IMR-90 (cell line): ENCODE results near the gene OR2F2. TPM values are rescaled to one million over a fixed set of nuclear protein-coding genes. Genes with fewer than 3 reads are reported as not detected.

Experiments used
- ATAC-seq: fragments of 200-7000 bp; cut with Tn5 transposase; 2 replicates; pipeline ENCODE4 v1.9.1; 2020; ENCODE audit warnings: low read depth, mild to moderate bottlenecking, moderate library complexity
- BruUV-seq: library from RNA; stranded (reverse); fragments of 400-500 nt; replicated peaks from 2 replicates; lab custom pipeline; 2021; lab: Mats Ljungman, UMichigan
- CTCF ChIA-PET: fragments of 300-600 bp; formaldehyde crosslinking; extraction: SDS; loops from one replicate; lab custom pipeline; 2021; ENCODE audit warnings: antibody characterized with exemption; lab: Yijun Ruan, JAX
- POLR2A ChIA-PET: fragments of 300-600 bp; sonication (Branson Sonifier 250); formaldehyde crosslinking; loops from one replicate; lab custom pipeline; 2022; ENCODE audit warnings: antibody characterized with exemption; ENCODE audit not compliant: unreplicated experiment; lab: Charles Lee
- DNase-seq: peaks from one replicate; pipeline ENCODE4 v3.0.0; 2013
- H2AFZ ChIP-seq: replicated peaks from 2 replicates; pipeline ENCODE3; 2013; ENCODE audit warnings: low read length, mild to moderate bottlenecking; ENCODE audit not compliant: poor library complexity
- H2AK5ac ChIP-seq: 2 replicates; pipeline ENCODE4 v1.6.1; 2013; ENCODE audit warnings: low read depth, low read length, inconsistent platforms
- H2AK9ac ChIP-seq: replicated peaks from 2 replicates; pipeline ENCODE3; 2013; ENCODE audit warnings: mild to moderate bottlenecking, low read depth, low read length, moderate library complexity; ENCODE audit not compliant: poor library complexity
- H2BK120ac ChIP-seq: 2 replicates; pipeline ENCODE4 v1.6.1; 2013; ENCODE audit warnings: low read depth, low read length, inconsistent platforms
- H2BK15ac ChIP-seq: 3 replicates; pipeline ENCODE4 v1.6.1; 2013; ENCODE audit warnings: low read depth, low read length, inconsistent platforms
- H2BK20ac ChIP-seq: 2 replicates; pipeline ENCODE4 v1.6.1; 2013; ENCODE audit warnings: low read depth, mild to moderate bottlenecking, inconsistent platforms, low read length, moderate library complexity
- H2BK5ac ChIP-seq: 2 replicates; pipeline ENCODE4 v1.6.1; 2013; ENCODE audit warnings: mild to moderate bottlenecking, low read depth, low read length, inconsistent platforms; ENCODE audit not compliant: poor library complexity, severe bottlenecking
- H3K14ac ChIP-seq: replicated peaks from 2 replicates; pipeline ENCODE4 v1.6.1; 2013; ENCODE audit warnings: low read depth, low read length, inconsistent platforms
- H3K18ac ChIP-seq: 2 replicates; pipeline ENCODE4 v1.6.1; 2013; ENCODE audit warnings: low read depth, low read length, control low read depth
- H3K23ac ChIP-seq: 2 replicates; pipeline ENCODE4 v1.6.1; 2013; ENCODE audit warnings: low read depth, low read length, inconsistent platforms
- H3K27ac ChIP-seq: 2 replicates; pipeline ENCODE4 v1.5.1; 2013; ENCODE audit warnings: mild to moderate bottlenecking, control low read depth, low read length; ENCODE audit not compliant: insufficient read depth
- H3K27me3 ChIP-seq: 2 replicates; pipeline ENCODE4 v1.6.1; 2013; ENCODE audit warnings: low read length; ENCODE audit not compliant: control insufficient read depth, insufficient read depth
- H3K36me3 ChIP-seq: 2 replicates; pipeline ENCODE4 v1.6.1; 2013; ENCODE audit warnings: low read length, mixed read lengths; ENCODE audit not compliant: control insufficient read depth, insufficient read depth
- H3K4ac ChIP-seq: 2 replicates; pipeline ENCODE4 v1.6.1; 2013; ENCODE audit warnings: low read depth, low read length, inconsistent platforms
- H3K4me1 ChIP-seq: 2 replicates; pipeline ENCODE4 v1.6.1; 2013; ENCODE audit warnings: low read length, mixed read lengths; ENCODE audit not compliant: control insufficient read depth, insufficient read depth
- H3K4me2 ChIP-seq: 2 replicates; pipeline ENCODE4 v1.6.1; 2013; ENCODE audit warnings: low read depth, mild to moderate bottlenecking, control low read depth, low read length, moderate library complexity
- H3K4me3 ChIP-seq: 2 replicates; pipeline ENCODE4 v1.5.1; 2013; ENCODE audit warnings: low read depth, mild to moderate bottlenecking, control low read depth, low read length, moderate library complexity; ENCODE audit not compliant: insufficient read depth
- H3K56ac ChIP-seq: 2 replicates; pipeline ENCODE4 v1.6.1; 2013; ENCODE audit warnings: low read length, inconsistent platforms; ENCODE audit not compliant: insufficient read depth; ENCODE audit errors: extremely low read depth
- H3K79me1 ChIP-seq, 2 experiments: 2 replicates each; pipeline ENCODE4 v1.6.1; 2013; ENCODE audit warnings: low read length in 2 of 2, inconsistent platforms in 1 of 2, low read depth in 1 of 2
- H3K9ac ChIP-seq: 2 replicates; pipeline ENCODE4 v1.6.1; 2013; ENCODE audit warnings: low read depth, low read length, control low read depth
- H3K9me1 ChIP-seq: 2 replicates; pipeline ENCODE4 v1.6.1; 2013; ENCODE audit warnings: low read length, inconsistent platforms; ENCODE audit not compliant: insufficient read depth
- H3K9me3 ChIP-seq: 2 replicates; pipeline ENCODE4 v1.6.1; 2013; ENCODE audit warnings: low read length; ENCODE audit not compliant: control insufficient read depth, insufficient read depth
- H4K20me1 ChIP-seq: 2 replicates; pipeline ENCODE4 v1.6.1; 2013; ENCODE audit warnings: low read length, inconsistent platforms; ENCODE audit not compliant: insufficient read depth
- H4K5ac ChIP-seq: 2 replicates; pipeline ENCODE4 v1.6.1; 2013; ENCODE audit warnings: mild to moderate bottlenecking, low read depth, low read length, control low read depth
- H4K8ac ChIP-seq, 2 experiments: 2 replicates each; pipeline ENCODE4 v1.6.1; 2013; ENCODE audit warnings: low read depth in 2 of 2, low read length in 2 of 2, control low read depth in 1 of 2, inconsistent platforms in 1 of 2
- H4K91ac ChIP-seq: 2 replicates; pipeline ENCODE4 v1.6.1; 2013; ENCODE audit warnings: low read depth, low read length, inconsistent platforms; ENCODE audit not compliant: insufficient read depth
- BHLHE40 ChIP-seq: fragments of 150-350 bp; IDR thresholded peaks from 2 replicates; pipeline ENCODE4 v1.6.1; 2016; ENCODE audit warnings: mild to moderate bottlenecking, low read depth, low read length
- CEBPB ChIP-seq: IDR thresholded peaks from 2 replicates; pipeline ENCODE4 v1.6.1; 2012; ENCODE audit warnings: low read depth, low read length, improper control_type of control experiment
- CHD1 ChIP-seq: IDR thresholded peaks from 2 replicates; pipeline ENCODE4 v1.6.1; 2012; ENCODE audit warnings: low read depth, low read length, improper control_type of control experiment
- CTCF ChIP-seq: conservative IDR thresholded peaks from 2 replicates; pipeline ENCODE4 v1.5.1; 2012; ENCODE audit warnings: mild to moderate bottlenecking, low read depth, low read length, improper control_type of control experiment
- ELK1 ChIP-seq: fragments of 150-350 bp; IDR thresholded peaks from 2 replicates; pipeline ENCODE4 v1.6.1; 2016; ENCODE audit warnings: low read depth, mild to moderate bottlenecking, low read length, moderate library complexity, borderline replicate concordance
- FOS ChIP-seq: fragments of 150-350 bp; IDR thresholded peaks from 2 replicates; pipeline ENCODE4 v1.6.1; 2016; ENCODE audit warnings: low read depth, low read length
- MAFK ChIP-seq: IDR thresholded peaks from 2 replicates; pipeline ENCODE4 v1.6.1; 2012; ENCODE audit warnings: low read depth, low read length, improper control_type of control experiment
- MAZ ChIP-seq: IDR thresholded peaks from 2 replicates; pipeline ENCODE4 v1.6.1; 2012; ENCODE audit warnings: low read depth, mild to moderate bottlenecking, low read length, improper control_type of control experiment, moderate library complexity, borderline replicate concordance
- NFE2L2 ChIP-seq: fragments of 150-350 bp; IDR thresholded peaks from 2 replicates; pipeline ENCODE4 v1.6.1; 2016; ENCODE audit warnings: low read depth, mild to moderate bottlenecking, low read length
- POLR2A ChIP-seq: IDR thresholded peaks from 2 replicates; pipeline ENCODE4 v1.6.1; 2012; ENCODE audit warnings: mild to moderate bottlenecking, low read depth, low read length
- RCOR1 ChIP-seq: IDR thresholded peaks from 2 replicates; pipeline ENCODE4 v1.6.1; 2012; ENCODE audit warnings: mild to moderate bottlenecking, low read length, improper control_type of control experiment; ENCODE audit not compliant: insufficient replicate concordance
- RFX5 ChIP-seq: IDR thresholded peaks from 2 replicates; pipeline ENCODE4 v1.8.0; 2012; ENCODE audit warnings: low read depth, mild to moderate bottlenecking, low read length, moderate library complexity
- SMC3 ChIP-seq: fragments of 150-350 bp; IDR thresholded peaks from 2 replicates; pipeline ENCODE4 v1.6.1; 2016; ENCODE audit warnings: low read depth, mild to moderate bottlenecking, antibody characterized with exemption, low read length, moderate library complexity
- USF2 ChIP-seq: fragments of 150-350 bp; IDR thresholded peaks from 2 replicates; pipeline ENCODE4 v1.6.1; 2017; ENCODE audit warnings: mild to moderate bottlenecking, antibody characterized with exemption, low read length, low read depth
- WGBS, 2 experiments: methylation state at CpG; one replicate each; pipeline versions ENCODE4 v1.1.5 to v1.1.7; 2013; ENCODE audit warnings: missing lambda C conversion rate in 2 of 2; ENCODE audit not compliant: insufficient read length in 1 of 2; ENCODE audit errors: extremely low coverage in 2 of 2; 5-methylcytosine and 5-hydroxymethylcytosine counted together
- dilution Hi-C: fragments of 300-500 bp; cut with HindIII; formaldehyde crosslinking; loops from one replicate; pipeline ENCODE4 v1.14.3; 2018; ENCODE audit warnings: low sequenced_read_pairs; ENCODE audit not compliant: unreplicated experiment
- in situ Hi-C: fragments of 300-500 bp; cut with MboI; formaldehyde crosslinking; loops from 3 replicates; pipeline ENCODE4 v1.14.3; 2019; ENCODE audit warnings: low sequenced_read_pairs, inconsistent platforms, mixed read lengths
- intact Hi-C: fragments of 100-400 bp; cut with micrococcal nuclease; formaldehyde crosslinking; loops from 2 replicates; pipeline ENCODE4 v1.10.0; 2022
- polyA plus RNA-seq, 3 experiments: library from polyadenylated mRNA; depleted of rRNA; stranded (reverse); fragments of >200 nt; gene quantifications; 2 replicates each; pipeline ENCODE4 v1.2.3, GENCODE V29; 2012; ENCODE audit warnings: low replicate concordance in 1 of 3
- total RNA-seq: library from RNA; depleted of rRNA; stranded (reverse); fragments of >200 nt; gene quantifications from 2 replicates; pipeline ENCODE4 v1.2.3, GENCODE V29; 2012

OR2F2 gene
- total and polyA plus RNA-seq, 2 of the 4 experiments (the other 2 are of a cell fraction): not detected

- Histone ChIP-seq H3K14ac (no peak overlapping the region), H3K36me3 (no peaks in the 10 kb centered on the region), H3K23ac (no peak overlapping the region), H4K91ac (no peak overlapping the region), H3K4ac (no peak overlapping the region), H2BK5ac (no peak overlapping the region), H2BK120ac (no peak overlapping the region), H4K20me1 (no peaks in the 10 kb centered on the region), H3K27me3 (no peaks in the 10 kb centered on the region), H2AFZ (no peak overlapping the region), H3K4me2 (no peak overlapping the region), H3K9me3 (no peaks in the 10 kb centered on the region), H2BK20ac (no peak overlapping the region), H3K27ac (no peak overlapping the region), H3K9me1 (no peaks in the 10 kb centered on the region), H4K5ac (no peak overlapping the region), H2AK9ac (no peak overlapping the region), H4K8ac (no peak overlapping the region), H3K56ac (no peak overlapping the region), H3K4me1 (no peaks in the 10 kb centered on the region), H3K18ac (no peak overlapping the region), H2AK5ac (no peak overlapping the region), H3K79me1 (no peaks in the 10 kb centered on the region), H2BK15ac (no peak overlapping the region), H3K4me3 (no peak overlapping the region), H3K9ac (no peak overlapping the region)
- POLR2A ChIA-PET: no interaction called here
- intact Hi-C loops: no loop called here
- ATAC-seq (no peak), DNase-seq (no peak)
- no peak for TF ChIP-seq POLR2A
- no peak for TF ChIP-seq FOS
- no peak for TF ChIP-seq NFE2L2
- TF ChIP-seq RFX5: no peak
- TF ChIP-seq USF2: no peak
- TF ChIP-seq MAZ: no peak
- no peak for TF ChIP-seq CHD1
- no peak for TF ChIP-seq CTCF
- TF ChIP-seq CEBPB: no peak
- no peak for TF ChIP-seq BHLHE40
- no peak for TF ChIP-seq ELK1
- TF ChIP-seq RCOR1: no peak
- TF ChIP-seq SMC3: no peak
- TF ChIP-seq MAFK: no peak
- WGBS, 2 experiments: no CpG with 5 or more reads among the region's 4 CpGs
- dilution Hi-C loops: no loop called here
- CTCF ChIA-PET: no interaction called here
- in situ Hi-C loops: no loop called here
- no TSS peak for BruUV-seq
These were observed 32.4 kb downstream of the OR2F2 start for GRCh38 chr7:143967398-143967797.
